Forelimb muscle (tissue), 1 donor: ENCODE data around the gene EEF2K. TPM values are rescaled to one million over a fixed set of nuclear protein-coding genes. Genes with fewer than 3 reads are reported as not detected.

ENCODE experiments used
- DNase-seq: peaks from one replicate; pipeline ENCODE4 v3.0.0-alpha.2; 2013; ENCODE audit warnings: low read depth
- polyA plus RNA-seq: library from polyadenylated mRNA; unstranded; fragments of 120-200 nt; gene quantifications from one replicate; pipeline ENCODE4 v1.2.1, GENCODE V29; 2013; ENCODE audit not compliant: insufficient read length

Gene EEF2K
- polyA plus RNA-seq, 1 donor, result 54.0 TPM

DNA sequence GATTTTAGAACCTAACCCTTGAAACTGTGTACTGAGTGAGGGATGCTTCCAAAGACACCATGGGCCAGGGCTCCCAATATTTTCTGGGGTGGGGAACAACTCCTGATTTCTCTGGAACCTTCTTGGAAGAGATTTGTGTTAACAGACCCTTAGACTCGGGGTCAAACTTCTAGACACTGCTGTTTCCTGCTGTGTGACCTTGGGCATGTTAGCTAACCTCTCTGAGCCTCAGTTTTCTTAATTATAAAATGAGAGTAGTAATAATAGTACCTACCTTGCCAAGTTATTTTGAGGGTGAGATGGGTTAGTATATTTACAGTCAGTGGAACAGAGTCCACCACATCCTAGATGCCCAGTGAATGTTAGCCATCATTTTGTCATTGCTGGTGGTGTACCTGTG, 109.9 kb downstream of the EEF2K start:
- no peak for DNase-seq

DNA sequence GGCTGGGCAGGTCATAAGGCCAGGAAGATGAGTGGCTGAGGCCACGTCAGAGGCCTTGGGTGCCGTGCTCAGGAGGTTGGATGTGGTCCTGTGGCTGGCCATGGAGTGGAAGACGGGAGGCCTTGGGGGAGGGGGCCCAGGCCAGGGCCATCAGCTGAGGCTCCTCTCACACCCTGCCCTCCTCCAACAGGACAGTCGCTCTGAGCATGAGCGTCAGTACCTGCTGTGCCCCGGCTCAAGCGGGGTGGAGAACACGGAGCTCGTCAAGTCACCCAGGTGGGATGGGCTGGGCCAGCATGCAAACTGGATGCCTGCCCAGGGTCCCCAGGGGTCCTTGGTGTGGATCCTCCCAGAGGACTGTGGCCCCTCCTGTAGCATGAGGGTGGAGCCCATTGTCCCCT, 110.3 kb downstream of the EEF2K start:
- DNase-seq, result no peak

GRCh38 chr16:22317001-22317530, 111.0 kb downstream of the EEF2K start:
- DNase-seq, result no peak

- no peak for DNase-seq
Observed at GRCh38 chr16:22317625-22318024, 111.5 kb downstream of the EEF2K start.

DNA sequence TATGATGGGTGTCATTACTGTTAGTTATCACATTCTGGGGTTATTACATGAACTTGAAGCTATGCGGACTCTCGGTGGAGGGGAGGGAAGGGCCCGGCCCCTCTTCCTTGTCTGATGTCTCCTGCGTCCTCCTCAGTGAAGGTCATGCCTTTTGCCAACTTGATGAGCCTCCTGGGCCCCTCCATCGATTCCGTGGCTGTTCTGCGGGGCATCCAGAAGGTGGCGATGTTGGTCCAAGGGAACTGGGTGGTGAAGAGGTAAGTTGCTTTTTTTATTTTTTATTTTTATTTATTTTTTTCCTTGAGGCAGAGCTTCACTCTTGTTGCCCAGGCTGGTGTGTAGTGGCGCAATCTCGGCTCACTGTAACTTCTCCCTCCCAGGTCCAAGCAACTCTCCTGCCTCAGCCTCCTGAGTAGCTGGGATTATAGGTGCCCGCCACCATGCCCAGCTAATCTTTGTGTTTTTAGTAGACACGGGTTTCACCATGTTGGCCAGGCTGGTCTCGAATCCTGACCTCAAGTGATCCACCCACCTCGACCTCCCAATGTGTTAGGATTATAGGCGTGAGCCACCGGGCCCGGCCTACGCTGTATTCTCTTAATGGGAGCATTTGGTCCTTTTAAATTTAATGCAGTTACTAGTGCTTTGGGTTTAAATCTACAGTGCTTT, 112.7 kb downstream of the EEF2K start:
- no peak for DNase-seq

- DNase-seq, result no peak
Observed at GRCh38 chr16:22320572-22321339, 114.7 kb downstream of the EEF2K start.

DNA sequence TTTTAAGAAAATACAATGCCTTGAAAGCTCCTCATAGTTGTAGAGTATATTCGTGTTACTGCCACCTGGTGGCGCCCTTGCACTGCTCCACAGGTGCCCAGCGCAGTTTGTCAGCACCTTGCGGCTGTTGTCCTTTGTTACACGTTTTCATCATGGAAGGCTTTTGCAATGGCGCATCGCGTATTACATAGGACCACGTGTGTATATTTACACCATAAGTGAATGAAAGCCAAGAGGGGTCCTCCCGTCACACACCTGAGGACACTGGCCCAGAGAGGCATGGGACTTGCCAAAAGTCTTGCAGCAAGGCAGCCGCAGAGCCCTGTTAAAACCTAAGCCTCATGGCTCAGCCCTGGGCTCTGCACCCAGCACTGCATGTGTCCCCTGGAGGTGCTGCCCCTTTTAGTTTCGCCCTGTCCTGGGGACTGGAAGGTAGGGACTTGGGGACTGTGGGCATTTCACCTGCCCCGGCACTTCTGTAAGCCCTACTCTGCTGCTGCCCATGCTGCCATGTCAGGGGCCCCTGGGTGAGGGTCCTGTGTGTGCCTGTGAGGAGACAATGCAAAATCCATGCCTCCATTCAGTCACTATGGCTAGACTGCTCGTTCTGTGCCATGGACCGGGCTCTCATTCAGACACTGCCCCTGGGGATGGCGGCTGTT, 115.4 kb downstream of the EEF2K start:
- peak; percentile 26 for DNase-seq

DNA sequence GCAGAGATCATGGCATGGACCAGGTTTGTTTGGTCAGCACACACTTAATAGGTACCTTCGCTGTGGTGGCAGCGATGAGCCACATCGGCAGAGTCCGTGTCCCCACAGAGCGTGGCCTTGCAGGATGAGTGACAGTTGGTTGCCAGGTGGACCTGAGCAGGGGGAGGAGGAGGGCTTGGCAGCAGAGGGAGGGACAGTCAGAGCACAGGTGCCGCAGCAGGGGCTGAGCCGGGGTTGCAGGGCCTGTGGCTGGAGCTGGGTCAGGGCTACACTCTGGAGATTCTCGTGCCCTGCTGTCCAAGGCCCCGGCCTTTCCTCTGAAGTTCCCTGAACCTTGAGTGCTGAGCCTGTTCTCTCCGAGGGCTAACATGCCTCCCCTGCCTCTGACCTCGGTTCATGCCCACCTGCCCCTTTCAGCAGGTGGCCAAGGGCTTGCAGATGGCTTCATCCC, 116.0 kb downstream of the EEF2K start:
- no peak for DNase-seq

DNA sequence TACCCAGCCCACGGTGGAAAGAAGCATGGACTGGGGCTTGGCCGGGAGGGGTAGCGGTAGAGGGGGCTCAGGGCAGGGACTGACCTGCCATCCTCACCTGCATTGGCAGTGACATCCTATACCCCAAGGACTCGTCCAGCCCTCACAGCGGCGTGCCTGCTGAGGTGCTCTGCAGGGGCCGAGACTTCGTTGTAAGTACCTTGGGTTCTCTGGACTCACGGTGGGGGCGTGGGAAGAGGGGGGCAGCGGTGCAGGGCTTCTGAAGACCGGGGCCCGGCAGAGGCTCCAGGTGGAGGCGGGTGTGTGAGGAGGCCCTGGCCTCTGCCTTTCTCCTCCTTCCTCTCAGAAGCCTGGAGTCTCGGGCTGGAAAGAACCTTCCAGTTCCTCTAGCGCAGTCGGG, 116.7 kb downstream of the EEF2K start:
- no peak for DNase-seq

DNA sequence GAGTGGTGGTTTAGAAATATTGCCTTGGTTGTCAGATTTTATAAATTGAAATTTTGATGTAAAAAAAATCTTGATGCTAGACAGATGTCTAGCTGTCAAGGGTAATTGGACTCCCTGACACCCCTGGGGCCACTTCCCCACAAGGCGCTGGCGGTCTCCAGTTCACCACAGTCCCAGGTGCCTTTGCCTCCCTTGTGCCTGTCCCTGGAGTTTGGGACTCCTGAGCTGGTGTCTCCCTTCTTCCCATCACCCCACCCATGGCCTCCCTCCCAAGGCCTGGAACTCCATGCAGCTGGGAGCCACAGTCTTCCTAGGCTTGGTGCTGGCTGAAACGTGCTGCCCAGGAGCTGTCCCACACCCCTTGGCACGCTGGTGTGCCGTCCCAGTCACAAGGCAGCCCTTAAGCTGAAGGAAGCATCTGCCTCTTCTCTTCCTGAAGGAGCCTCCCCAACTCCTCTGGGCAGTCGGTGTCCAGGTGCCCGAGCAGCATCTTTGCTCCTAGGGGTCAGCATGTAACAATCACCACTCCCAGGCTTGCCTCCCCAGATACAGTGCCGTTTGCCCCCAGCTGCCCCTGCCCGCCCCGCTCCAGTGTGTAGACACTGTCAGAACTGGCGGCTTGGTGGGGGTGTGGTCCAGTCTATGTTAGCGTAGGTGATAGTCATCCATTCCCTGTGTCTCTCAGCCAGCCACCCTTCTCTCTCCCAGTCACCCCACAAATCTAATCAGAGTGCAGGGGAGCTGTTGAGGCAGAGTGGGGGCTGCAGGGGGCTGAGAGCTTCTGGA, 117.3 kb downstream of the EEF2K start:
- DNase-seq, result no peak

- no peak for DNase-seq
Observed at GRCh38 chr16:22323959-22324786, 118.1 kb downstream of the EEF2K start.

DNA sequence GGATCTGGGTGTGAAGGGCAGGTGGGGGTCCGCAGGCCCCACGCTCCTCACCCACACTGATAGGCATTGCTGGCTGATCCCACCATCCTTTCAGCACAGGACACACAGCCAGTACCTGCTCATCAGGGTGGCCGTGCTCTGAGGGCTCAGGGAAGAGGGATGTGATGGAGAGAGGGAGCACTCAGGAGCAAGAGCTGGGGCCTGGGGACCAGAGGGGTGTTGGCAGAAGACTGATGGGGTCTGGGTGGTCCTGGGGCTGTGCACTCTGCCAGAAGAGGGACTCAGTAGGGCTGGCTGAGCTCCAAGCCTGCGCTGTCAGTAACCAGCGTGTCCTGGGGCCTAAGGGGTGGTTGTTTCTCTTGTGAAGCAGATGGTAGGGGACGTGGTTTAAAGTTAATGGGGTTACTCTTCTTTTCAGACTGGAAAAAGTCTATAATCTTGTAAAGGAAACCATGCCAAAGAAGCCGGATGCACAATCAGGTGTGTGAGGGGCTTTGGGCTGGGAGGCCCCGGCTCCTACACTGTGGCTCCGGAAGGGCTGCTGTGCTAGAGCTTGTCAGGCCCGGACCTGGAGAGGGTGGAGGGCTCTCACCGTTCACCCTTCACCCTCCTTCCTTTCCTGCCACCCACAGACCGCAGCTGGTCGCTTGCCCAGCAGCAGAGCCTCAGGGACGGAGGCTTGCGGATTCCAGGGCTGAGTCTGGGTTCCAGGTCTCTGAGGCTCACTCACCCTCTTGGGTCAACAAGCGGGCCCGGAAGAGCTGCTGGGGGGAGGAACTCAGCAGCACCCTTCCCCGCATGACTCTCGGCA, 118.9 kb downstream of the EEF2K start:
- no peak for DNase-seq

DNA sequence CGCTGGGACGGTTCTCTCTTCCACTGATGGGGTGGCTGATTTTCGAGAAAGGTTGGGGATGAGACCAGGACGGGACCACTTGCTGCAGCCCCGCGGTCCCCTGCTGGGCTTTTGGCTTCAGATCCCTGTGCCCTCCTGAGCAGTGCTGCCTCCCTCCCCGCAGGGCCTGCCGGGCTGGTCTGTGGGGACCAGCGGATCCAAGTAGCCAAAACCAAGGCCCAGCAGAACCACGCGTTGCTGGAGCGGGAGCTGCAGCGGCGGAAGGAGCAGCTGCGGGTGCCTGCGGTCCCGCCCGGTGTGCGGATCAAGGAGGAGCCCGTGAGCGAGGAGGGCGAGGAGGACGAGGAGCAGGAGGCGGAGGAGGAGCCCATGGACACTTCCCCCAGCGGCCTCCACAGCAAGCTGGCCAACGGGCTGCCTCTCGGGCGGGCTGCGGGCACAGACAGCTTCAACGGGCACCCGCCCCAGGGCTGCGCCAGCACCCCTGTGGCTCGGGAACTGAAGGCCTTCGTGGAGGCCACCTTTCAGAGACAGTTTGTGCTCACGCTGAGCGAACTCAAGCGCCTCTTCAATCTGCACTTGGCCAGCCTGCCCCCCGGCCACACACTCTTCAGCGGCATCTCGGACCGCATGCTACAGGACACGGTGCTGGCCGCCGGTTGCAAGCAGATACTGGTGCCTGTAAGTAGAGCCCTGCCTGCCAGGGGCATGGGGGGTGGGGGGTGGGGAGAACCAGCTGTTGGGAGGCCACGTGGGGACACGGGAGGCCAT, 119.7 kb downstream of the EEF2K start:
- no peak for DNase-seq

DNA sequence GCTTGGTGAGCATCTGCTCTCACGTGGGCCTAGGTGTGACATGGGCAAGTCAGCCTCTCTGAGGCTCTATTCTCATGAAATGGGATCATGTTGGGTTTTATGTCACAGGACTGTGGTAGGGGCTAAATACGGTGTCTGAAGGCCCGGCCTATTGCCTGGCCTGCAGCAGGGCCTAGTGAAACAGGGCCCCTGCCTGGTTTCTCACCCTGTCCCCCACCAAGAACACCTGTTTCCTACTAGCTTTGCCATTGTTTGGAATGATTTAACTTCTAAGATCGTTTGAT, 120.2 kb downstream of the EEF2K start:
- no peak for DNase-seq

DNA sequence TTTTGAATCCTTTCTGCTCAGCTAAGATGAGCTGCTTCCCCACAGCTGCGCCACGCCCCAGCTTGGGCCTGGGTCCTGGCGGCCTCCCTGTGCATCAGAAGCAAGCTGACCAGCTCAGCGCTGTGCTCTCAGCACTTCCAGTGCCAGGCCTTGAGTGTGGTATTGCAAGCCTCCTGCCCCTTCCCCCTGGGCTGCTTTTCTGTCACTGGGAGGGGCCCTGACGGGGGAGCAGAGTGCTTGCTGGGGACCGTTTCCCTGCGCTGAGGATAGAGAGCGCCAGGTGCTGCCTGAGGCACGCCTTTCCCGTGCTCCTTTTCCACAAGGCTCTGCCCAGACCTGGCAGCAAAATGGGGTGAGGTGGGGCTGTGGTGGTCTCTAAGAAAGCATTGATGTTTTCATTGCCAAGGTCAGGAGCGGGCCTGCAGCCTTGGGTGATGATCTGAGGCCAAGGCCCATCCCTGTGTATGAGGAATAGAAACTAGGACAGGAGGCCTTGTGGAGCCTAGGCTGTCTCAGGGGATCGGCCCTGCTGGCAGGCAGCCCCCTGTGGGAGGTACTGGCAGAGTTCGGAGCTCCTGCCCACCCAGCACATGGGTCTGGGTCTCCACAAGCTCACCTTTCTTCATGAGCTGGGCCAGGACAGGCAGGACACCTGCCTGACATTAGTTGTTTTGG, 120.8 kb downstream of the EEF2K start:
- no peak for DNase-seq

GRCh38 chr16:22327446-22327775, 121.3 kb downstream of the EEF2K start:
- DNase-seq, result no peak

DNA sequence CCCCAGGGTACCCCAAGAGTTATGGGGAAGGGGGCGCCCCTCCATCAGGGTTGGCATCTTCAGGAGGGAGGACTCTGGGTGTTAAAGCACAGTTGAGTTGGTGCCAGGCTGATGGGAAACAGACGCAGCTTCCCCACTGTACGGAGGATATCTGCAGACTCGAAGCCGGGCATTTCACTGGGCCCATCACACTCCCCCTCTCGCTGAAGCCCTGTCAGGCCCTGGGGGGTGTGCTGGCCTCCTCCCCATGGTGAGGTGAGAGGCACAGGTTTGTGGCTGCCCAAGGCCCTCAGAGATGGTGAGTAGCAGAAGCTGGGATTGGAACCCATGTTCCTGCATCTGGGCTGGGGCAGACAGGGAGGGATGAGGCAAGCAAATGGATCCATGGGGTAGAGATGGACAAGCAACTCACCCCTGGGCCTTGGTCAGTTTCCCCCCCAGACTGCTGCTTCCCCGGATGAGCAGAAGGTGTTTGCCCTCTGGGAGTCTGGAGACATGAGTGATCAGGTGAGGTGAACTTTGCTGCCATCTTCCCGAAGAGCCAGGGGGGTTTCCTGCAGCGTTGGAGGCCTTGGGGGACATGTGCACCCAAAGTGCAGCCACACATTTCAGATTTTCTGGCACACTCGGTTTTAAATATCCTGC, 122.1 kb downstream of the EEF2K start:
- no peak for DNase-seq

GRCh38 chr16:22329199-22329695, 123.2 kb downstream of the EEF2K start:
- DNase-seq, result no peak
